ENCODE measurements around the gene PAX2. TPM values are rescaled to one million over a fixed set of nuclear protein-coding genes. Genes with fewer than 3 reads are reported as not detected.

PAX2 gene
- total RNA-seq, 1 experiment from 2014 or later, result not detected

- Histone ChIP-seq H4K91ac (ENCODE audit: insufficient read length, low read depth, low read length) (no peak overlapping the region), H3K18ac (ENCODE audit: insufficient read length, low read depth, low read length) (no peak overlapping the region), H2BK12ac (ENCODE audit: insufficient read length, low read depth, low read length) (no peak overlapping the region), H3K23me2 (ENCODE audit: insufficient read length, low read depth, low read length, poor library complexity, severe bottlenecking) (no peaks in the 10 kb centered on the region), H4K20me1 (ENCODE audit: control insufficient read depth, insufficient read depth, insufficient read length) (no peaks in the 10 kb centered on the region), H3K79me2 (ENCODE audit: insufficient read depth, low read length) (no peaks in the 10 kb centered on the region), H2BK15ac (ENCODE audit: low read depth, low read length) (no peak overlapping the region), H3K4me2 (ENCODE audit: insufficient read depth, insufficient read length, low read length) (no peak overlapping the region), H3K79me1 (ENCODE audit: insufficient read depth, low read depth, low read length, poor library complexity, severe bottlenecking) (no peaks in the 10 kb centered on the region), H3K4ac (ENCODE audit: low read depth, low read length) (no peak overlapping the region), H3K14ac (ENCODE audit: insufficient read depth, low read length) (no peak overlapping the region), H2AK5ac (ENCODE audit: insufficient read length, low read length) (no peak overlapping the region), H3K9me3 (ENCODE audit: control insufficient read depth, low read depth, low read length) (no peaks in the 10 kb centered on the region), H3K56ac (ENCODE audit: insufficient read length, low read depth, low read length) (no peak overlapping the region), H2BK5ac (ENCODE audit: insufficient read length, low read length) (no peak overlapping the region), H3K9ac (ENCODE audit: extremely low read depth, insufficient read length, low read length) (no peak overlapping the region), H3T11ph (ENCODE audit: low read length) (no peak overlapping the region), H2BK20ac (ENCODE audit: low read depth, low read length, poor library complexity, severe bottlenecking) (no peak overlapping the region), H2BK120ac (ENCODE audit: low read depth, low read length, poor library complexity, severe bottlenecking) (no peak overlapping the region), H3K27ac (ENCODE audit: insufficient read length, low read depth, low read length) (no peak overlapping the region), H3K4me1 (ENCODE audit: insufficient read depth, low read length) (0 out of 2 replicates have a peak, but pooled peaks cover 2% of the 10 kb centered on the region), H4K5ac (ENCODE audit: insufficient read length, low read depth, low read length) (no peak overlapping the region), H3K23ac (ENCODE audit: insufficient read length, low read depth, low read length) (no peak overlapping the region), H3K27me3 (ENCODE audit: insufficient read depth, low read length) (peaks cover 13% of the 10 kb centered on the region; the same call in 1 of the 2 replicates), H4K8ac (replicated peaks; ENCODE audit: insufficient read length, low read depth, low read length) (no peak overlapping the region), H2AFZ (ENCODE audit: low read length) (no peak overlapping the region)
- no peaks in the 10 kb centered on the region; a peak in 1 of 5 replicates for H3K9me3 Mint-ChIP-seq
- H3K27ac Mint-ChIP-seq, result no peak overlapping the region
- H3K4me3 Mint-ChIP-seq, result no peak overlapping the region
- peaks cover 93% of the 10 kb centered on the region for H3K27me3 Mint-ChIP-seq (ENCODE audit: low read depth)
- H3K36me3 Mint-ChIP-seq (ENCODE audit: insufficient read depth in 1 of 3, low read depth in 3 of 3), result no peaks in the 10 kb centered on the region
- peaks cover 14 to 23% of the 10 kb centered on the region in 2 experiments for H3K4me1 Mint-ChIP-seq
- no CpG with 5 or more reads among the region's 4 CpGs for WGBS (ENCODE audit: extremely low coverage, insufficient read length, low lambda C conversion rate)
- TF ChIP-seq, protein P1, sequence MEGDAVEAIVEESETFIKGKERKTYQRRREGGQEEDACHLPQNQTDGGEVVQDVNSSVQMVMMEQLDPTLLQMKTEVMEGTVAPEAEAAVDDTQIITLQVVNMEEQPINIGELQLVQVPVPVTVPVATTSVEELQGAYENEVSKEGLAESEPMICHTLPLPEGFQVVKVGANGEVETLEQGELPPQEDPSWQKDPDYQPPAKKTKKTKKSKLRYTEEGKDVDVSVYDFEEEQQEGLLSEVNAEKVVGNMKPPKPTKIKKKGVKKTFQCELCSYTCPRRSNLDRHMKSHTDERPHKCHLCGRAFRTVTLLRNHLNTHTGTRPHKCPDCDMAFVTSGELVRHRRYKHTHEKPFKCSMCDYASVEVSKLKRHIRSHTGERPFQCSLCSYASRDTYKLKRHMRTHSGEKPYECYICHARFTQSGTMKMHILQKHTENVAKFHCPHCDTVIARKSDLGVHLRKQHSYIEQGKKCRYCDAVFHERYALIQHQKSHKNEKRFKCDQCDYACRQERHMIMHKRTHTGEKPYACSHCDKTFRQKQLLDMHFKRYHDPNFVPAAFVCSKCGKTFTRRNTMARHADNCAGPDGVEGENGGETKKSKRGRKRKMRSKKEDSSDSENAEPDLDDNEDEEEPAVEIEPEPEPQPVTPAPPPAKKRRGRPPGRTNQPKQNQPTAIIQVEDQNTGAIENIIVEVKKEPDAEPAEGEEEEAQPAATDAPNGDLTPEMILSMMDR (conservative IDR thresholded peaks at IDR 0.05), result peak; percentile 80
- DNase-seq, result peak; percentile 73
These were observed 72.0 kb downstream of the PAX2 start for GRCh38 chr10:100817268-100817839.
